GM21723 (cell line): Measurements from ENCODE around the gene CARD8.
"Not testable (repeated sequence)": the region's sequence is repeated elsewhere in the genome, so short reads cannot be mapped to it uniquely, and the experiment has no call there.

Experiments
- ATAC-seq: cut with Tn5 transposase; IDR thresholded peaks from one replicate; pipeline ENCODE4 v1.9.1; 2021; ENCODE audit warnings: mild to moderate bottlenecking, moderate library complexity; ENCODE audit not compliant: unreplicated experiment

CARD8 gene, protein sequence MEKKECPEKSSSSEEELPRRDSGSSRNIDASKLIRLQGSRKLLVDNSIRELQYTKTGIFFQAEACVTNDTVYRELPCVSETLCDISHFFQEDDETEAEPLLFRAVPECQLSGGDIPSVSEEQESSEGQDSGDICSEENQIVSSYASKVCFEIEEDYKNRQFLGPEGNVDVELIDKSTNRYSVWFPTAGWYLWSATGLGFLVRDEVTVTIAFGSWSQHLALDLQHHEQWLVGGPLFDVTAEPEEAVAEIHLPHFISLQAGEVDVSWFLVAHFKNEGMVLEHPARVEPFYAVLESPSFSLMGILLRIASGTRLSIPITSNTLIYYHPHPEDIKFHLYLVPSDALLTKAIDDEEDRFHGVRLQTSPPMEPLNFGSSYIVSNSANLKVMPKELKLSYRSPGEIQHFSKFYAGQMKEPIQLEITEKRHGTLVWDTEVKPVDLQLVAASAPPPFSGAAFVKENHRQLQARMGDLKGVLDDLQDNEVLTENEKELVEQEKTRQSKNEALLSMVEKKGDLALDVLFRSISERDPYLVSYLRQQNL

DNA sequence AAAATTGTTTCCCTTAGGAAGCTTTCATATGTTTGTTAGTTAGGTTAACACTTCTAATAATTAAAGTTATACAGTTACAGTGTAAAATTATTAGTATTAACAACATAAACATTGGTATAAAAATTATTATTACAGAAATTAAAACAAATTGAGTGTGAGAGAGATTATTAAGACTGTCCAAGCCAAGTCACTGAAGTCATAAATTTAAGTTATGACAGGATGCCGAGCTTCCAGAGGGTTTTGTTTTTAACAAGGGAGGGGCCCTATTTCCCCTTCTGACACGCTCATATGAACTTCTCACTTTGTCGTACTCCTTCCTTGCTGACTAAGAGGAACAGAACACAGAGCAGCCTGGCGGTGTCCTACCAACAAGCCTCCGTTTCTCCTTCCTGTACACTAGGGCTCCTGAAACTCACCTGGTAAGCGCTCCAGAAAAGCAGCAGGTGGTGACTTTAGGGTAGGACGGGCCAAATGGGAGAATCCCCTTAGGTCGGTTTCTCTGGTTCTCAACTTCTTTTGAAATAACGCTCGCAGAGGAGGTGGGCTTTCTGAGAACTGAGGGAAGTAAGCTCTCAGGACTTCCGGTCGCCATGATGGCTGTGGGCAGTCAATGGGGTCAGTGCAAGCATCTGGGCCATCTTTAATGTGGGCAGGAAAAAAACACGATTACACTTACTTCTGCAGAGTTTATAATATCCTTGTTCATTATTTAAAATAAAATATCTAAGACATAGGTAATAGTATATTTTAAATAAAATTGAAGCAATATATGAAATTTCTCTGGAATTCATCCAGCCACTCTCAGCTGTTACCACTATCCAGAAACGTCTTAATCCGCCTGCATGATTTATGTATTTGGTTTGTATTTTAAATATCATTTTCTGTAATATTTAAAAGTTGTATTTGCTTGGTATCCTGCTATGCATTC lies at the start of gene CARD8:
TSS of gene CARD8 (minus strand) at position 537 of the 928 bp plus-strand sequence. CDS start 14,892 bp downstream, outside the sequence.
- peak; percentile 69 for ATAC-seq

DNA sequence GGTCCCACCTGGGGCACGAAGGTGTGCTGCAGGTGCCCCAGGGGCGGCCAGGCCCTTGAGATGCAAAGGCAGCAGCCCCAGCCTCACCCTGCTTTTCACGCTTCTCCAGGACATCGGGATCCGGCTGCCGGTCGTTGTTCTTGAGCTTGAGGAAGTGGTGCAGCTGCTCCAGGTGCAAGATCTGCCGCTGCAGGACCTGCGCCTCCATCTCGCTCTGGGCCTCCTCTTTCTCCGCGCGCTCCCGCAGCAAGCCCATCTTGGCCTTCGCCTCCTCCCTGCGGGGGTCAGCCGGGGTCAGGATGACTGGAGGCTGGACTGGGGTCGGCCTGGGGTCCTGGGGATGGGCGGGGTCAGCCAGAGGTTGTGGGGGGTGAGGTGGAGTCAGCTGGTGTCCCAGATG lies 48.2 kb upstream of the CARD8 start:
- ATAC-seq: no peak

DNA sequence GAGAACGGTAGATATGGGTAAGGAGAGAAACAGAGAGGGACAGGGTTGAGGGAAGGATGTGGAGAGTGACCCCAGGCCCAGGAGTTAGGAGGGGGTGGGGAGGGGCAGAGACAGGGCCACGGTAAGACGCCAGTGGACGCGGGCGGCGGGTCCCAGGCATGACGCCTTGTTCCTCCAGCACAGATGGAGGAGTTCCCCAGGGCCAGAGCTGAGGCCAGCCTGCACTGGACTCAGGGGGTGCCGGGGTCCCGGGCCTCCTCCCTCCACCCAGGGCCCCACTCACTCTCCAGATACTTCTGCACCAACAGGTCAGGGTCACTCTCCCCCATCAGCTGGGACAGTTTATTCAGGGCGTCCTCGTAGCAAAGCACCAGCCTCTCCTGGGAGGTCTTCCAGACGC lies 47.7 kb upstream of the CARD8 start:
- ATAC-seq: no peak

DNA sequence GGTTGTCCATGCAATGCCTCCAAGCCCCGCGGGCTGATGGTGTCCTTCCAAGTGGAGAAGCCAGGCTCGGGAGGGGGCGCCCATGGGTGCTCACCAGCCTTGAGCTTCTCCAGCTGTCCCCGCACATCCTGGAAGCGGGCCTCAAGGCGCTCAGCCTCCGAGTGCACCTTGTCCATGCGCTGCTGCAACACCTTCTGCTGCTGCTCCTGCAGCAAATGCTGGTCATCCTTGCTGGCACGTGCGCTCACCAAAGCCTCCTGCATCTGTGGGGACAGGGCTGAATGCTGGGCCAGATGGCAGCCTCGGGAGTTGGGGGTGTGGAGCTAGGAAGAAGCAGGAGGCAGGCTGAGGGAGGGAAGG lies 46.9 kb upstream of the CARD8 start:
- ATAC-seq: no peak

DNA sequence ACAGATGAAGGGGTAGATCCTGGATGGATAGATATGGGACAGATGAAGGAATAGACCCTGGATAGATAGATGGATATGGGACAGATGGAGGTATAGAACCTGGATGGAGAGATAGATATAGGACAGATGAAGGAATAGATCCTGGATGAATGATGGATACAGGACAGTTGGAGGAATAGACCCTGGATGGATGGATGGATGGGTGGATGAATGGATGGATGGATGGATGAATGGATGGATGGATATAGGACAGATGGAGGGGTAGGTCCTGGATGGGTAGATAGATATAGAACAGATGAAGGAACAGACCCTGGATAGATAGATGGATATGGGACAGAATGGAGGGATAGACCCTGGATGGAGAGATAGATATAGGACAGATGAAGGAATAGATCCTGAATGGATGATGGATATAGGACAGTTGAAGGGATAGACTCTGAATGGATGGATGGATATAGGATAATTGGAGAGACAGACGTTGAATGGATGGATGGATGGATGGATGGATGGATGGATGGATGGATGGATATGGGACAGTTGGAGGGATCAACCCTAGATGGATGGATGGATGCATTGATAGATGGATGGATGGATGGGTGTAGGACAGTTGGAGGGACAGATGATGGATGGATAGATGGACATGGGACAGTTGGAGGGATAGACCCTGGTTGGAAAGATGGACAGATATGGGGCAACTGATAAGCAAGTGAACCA lies 46.3 kb upstream of the CARD8 start:
- no peak for ATAC-seq

DNA sequence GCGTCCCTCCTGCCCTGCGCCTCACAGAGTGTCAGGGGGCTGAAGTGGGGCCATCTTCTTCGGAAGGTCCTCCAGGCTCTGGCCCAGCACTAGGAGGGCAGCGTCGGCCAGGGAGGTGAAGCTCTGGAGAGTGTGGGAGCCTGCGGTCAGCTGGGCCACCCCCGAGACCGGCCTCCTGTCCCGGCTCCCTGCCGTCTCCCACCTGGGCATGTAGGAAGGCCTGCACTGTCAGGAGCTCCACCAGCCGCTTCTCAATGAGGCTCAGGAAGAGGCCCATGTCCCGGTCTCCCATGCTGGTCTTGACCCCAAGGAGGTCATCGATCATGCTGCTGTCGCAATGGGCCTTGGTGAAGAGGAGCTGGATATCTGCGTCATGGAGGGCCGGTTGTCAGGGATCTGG lies 42.3 kb upstream of the CARD8 start:
- ATAC-seq: no peak

DNA sequence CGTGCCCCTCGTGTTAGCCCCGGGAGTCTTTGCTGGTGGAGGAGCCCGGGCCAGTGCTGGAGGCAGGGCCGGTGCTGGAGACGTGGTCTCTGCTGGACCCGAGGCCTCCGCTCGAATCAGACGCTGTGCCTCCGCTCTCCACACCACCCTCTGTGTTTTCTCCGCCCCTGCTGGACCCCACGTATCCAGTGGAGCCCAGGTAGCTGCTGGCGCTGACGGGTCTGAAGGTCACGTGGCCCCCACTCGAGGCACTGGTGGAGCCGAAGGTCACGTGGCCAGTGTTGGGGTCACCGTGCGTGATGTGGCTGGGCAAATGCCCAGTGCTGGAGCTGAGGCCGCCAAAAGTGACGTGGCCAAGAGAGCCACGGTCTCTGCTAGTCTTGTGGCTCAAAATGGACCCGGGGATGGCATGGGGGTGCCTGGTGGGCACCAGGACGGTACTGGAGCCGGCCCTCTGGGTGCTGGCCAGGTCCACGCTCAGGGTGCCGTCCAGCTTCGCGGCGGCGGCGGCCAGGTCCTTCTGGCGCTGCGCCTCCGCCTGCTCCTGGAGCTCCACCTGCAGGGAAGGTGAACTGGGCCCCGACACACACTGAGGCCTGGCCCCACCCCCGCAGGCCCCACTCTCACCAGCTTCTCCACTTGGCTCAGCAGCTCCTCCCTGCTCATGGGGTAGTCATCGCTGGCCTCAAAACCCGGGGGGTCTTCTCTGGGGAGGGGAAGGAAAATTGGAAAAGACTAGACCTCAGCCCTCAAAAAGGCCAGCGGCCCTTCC lies 41.4 kb upstream of the CARD8 start:
- no peak for ATAC-seq

DNA sequence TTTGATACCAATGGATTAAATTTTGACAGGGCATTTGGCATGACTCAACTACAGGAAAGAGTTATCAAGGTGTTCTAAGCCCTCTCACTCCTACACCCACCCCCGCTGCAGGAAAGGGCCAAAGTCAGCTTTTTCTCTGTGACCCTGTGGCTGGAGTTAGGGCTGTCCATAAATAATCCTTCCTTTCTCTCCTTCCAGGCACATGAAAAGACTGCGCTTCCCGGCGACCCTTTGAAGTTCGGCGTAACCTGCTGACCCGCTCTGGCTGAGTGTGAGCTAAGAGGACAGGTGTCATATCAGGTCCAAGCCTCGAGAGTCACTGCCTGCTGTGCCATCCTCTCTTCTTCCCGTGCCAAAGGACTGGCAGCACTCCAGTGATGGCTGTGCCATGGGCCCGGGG lies 39.7 kb upstream of the CARD8 start:
- no peak for ATAC-seq

DNA sequence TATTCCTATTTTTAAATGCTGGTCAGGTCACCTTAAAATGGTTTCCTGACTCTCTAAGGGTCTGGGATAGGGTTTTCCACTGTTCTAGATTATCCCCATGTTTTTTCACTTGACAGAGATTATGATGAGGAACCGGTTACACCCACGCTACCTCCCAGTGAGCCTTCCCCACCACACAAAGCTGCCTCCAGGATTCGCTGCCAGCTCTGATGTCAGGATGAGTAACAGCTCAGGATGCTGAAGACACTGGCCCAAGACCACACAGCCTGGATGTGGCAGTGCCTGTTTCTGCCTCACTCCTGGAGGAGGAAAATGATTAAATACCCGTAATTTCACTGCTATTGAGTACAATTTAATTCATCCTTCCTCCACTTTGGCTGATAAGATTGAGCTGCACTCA lies 37.1 kb upstream of the CARD8 start:
- no peak for ATAC-seq

DNA sequence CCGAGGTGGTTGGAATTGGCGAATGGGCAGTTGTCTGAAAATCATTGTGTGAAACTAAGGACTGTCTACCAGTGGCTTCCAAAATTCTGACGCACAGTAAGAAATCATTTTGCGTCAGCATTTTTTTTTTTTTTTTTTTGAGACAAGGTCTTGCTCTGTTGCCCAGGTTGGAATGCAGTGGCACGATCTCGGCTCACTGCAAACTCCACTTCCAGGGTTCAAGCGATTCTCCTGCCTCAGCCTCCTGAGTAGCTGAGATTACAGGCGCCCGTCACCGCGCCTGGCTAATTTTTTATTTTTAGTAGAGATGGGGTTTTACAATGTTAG lies 35.7 kb upstream of the CARD8 start:
- ATAC-seq: not testable (repeated sequence)

DNA sequence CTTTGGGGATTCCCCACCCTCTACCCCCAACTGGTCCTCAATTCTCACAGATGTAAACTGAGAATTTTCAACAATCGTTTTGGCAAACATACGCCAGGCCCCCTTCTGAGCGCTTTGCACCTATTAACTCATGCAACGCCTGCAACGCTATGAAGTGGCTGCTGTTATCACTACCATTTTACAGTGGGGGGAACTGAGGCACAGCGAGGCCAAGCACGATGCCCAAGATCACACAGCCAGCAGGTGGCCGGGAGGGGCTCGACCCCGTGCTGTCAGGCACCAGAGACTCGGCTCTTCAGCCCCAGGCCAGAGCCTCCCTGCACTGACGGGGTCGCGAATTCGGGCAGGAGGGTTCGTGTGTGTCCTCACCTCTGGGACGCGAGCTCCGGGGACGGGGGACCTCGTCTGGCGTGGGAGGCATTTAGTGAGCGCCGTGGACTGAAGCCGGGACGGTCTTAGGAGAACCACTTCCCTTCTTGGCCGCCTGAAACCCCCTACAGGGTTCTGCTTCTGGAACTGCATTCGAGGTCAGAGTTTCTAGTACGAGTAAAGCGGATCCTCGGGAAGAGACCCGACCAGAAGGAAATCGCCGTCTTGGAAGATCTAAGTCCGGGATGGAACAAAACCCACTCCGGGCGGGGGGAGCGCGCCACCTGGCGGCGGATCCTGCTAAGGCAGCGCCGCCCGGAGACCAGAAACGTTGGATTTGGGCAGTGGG lies 35.2 kb upstream of the CARD8 start:
- no peak for ATAC-seq

DNA sequence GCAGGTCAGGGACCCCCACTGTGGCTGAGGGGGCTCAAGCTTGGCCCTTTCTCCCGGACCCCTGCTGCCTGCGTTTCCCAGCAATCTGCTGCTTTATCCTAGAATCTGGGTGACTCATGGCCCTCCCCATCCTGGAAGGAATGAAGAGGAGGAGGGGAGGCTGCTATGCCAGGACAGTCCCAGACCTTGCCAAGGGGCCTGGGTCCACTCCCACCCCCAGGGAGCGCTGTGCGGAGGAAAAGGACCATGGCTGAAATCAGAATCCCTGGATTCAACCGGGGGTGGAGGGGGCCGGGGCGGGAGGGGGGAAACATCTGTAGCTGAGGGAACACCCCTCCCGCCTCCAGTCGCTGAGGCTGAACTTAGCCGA lies 34.7 kb upstream of the CARD8 start:
- no peak for ATAC-seq

DNA sequence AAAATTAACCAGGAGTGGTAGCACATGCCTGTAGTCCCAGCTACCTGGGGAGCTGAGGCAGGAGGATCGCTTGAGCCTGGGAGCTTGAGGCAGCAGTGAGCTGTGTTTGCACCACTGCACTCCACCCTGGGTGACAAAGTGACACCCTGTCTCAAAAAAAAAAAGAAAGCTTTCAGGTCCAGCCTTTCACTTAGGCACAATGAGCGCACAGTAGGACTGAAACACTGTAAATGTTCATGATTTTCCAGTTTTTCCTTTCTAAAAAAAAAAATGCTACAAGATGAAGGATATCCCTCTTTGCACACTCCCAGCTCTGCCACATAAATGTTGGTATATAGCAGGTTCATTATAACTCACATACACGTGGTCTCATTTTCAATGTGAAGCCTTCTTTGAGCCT lies 32.0 kb upstream of the CARD8 start:
- ATAC-seq: no peak

DNA sequence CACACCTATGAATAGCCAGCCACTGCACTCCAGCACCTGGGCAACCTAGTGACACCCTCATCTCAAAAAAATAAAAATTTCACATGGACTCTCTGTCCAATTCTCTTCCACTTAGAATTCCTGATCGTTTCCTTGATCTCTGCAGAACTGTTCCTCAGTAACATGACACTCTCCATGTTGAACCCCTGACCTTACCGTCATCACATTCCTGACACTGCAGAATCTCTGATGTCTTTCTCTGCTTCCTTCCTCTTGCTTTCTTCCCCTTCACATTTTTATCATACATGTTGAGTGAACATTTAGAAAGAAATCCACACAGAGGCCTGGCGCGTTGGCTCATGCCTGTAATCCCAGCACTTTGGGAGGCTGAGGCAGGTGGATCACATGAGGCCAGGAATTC lies 29.2 kb upstream of the CARD8 start:
- no peak for ATAC-seq

DNA sequence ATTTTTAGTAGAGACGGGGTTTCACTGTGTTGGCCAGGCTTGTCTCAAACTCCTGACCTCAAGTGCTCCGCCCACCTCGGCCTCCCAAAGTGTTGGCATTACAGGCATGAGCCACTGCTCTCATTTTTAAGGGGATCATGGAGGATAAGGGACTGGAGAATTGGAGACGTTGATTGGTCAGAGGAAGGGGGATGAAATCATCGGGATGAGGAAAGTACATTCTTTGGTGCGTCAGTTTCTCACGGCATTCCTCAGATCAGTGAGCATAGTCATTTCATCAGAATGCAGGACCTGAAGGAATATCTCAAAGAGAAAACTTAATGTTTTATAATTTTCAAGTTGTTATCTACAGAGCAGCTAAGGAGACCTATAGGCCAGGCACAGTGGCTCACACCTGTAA lies 28.2 kb upstream of the CARD8 start:
- ATAC-seq: no peak

DNA sequence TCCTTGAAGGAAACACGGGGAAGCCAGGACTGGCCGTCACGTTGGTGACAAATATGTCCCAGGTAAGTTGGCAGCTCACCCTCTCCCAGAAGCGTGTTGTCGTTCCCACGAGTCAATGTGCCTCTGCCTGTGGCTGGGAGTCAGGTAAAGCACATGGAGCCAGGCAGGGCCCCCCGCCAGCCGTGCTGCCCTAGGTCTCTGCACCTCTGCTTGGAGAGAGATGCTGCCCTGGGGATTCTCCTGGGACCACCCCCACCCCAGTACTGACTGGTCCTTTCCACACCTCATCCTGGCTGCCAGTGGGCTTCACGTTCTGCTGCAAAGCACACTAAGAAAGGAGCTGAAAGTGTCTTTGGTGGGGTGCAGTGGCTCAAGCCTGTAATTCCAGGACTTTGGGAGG lies 24.0 kb upstream of the CARD8 start:
- ATAC-seq: no peak

DNA sequence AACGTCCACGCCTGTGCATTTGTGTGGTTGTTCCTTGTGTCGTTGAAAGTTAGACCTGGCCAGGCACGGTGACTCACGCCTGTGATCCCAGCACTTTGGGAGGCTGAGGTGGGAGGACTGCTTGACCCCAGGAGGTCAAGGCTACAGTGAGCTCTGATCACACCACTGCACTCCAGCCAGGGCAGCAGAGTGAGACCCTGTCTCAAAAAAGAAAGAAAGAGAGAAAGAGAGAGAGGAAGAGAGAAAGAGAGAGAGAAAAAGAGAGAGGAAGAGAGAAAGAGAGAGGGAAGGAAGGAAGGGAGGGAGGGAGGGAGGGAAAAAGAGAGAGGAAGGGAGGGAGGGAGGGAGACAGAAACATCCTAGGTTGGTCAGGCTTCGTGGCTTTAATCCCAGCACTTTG lies 19.2 kb upstream of the CARD8 start:
- no peak for ATAC-seq

DNA sequence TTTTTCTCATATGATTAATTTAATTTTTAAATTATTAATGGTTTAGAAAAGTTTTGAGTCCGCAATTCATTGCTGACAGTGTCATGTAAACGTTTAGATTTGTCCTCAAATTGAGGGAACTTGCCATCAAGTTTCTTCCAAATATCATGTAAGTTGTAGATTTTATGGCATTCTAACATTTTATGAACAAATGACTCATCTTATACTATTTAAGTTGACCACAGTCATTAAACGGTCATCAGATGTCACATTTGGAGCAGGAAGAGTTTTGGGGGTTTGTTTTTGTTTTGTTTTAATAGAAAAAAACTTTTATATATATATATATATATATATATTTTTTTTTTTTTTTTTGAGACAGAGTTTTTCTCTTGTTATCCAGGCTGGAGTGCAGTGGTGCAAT lies 18.5 kb upstream of the CARD8 start:
- no peak for ATAC-seq

DNA sequence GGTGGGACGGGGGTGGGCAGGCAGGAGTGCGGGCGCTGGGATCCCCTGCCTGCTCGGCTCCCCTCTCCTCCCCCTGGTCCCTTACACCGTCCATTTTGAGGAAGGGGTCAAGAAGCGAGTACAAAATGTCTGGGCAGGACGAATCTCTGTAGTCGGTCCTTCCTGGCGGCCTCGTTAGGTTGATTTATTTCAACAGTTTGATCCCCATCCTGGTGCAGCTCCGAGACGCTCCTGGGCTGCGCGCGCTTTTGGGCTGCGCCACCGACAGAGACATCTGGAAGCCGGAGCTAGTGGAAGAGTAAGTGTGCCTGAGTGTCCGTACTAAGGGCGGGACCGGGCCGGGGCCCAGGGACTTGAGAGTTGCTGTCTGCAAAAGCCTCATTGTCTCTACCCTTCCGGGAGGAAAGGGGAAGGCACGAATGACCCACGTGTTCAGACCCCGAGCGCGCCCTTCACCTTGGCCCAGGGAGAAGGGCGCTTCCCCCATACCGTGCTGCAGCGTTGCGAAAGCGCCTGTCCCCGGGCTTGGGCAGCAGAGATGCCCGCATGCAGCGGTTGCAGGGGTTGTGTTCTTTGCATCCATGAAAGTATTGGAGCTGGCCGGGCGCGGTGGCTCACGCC lies 15.9 kb upstream of the CARD8 start:
- ATAC-seq: no peak

DNA sequence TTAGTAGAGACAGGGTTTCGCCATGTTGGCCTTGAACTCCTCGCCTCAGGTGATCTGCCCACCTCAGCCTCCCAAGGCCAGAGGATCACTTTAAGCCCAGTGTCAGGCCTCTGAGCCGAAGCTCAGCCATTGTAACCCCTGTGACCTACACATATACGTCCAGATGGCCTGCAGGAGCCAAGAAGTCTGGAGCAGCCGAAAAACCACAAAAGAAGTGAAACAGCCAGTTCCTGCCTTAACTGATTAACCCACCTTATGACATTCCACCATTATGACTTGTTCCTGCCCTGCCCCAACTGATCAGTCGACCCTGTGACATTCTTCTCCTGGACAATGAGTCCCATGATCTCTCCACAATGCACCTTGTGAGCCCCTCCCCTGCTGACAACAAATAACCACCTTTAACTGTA lies 13.9 kb upstream of the CARD8 start:
- ATAC-seq: not testable (repeated sequence)
